WTC11 (cell line): ENCODE data around the gene VPS35L. TPM values are rescaled to one million over a fixed set of nuclear protein-coding genes. Genes with fewer than 3 reads are reported as not detected.

Experiments
- ATAC-seq: fragments of 200-7000 bp; cut with Tn5 transposase; 2 replicates; pipeline ENCODE4 v1.10.0; 2021; ENCODE audit warnings: mild to moderate bottlenecking, moderate library complexity
- CTCF ChIA-PET: fragments of 300-600 bp; sonication (Branson Sonifier 250); formaldehyde crosslinking; loops from one replicate; lab custom pipeline; 2021; ENCODE audit warnings: antibody characterized with exemption; lab: Charles Lee
- POLR2A ChIA-PET: fragments of 350-600 bp; sonication (Branson Sonifier 250); formaldehyde crosslinking; loops from one replicate; lab custom pipeline; 2021; ENCODE audit warnings: antibody characterized with exemption; lab: Charles Lee
- DNase-seq: peaks from one replicate; pipeline ENCODE4 v3.0.0; 2021; ENCODE audit warnings: low spot score
- H3K27ac Mint-ChIP-seq: 2 replicates; pipeline ENCODE4 v1.8.0; 2021; ENCODE audit warnings: mixed read lengths
- H3K27me3 Mint-ChIP-seq: 2 replicates; pipeline ENCODE4 v1.8.0; 2021; ENCODE audit warnings: low read depth, mild to moderate bottlenecking, moderate library complexity, mixed read lengths
- H3K36me3 Mint-ChIP-seq: 2 replicates; pipeline ENCODE4 v1.8.0; 2021; ENCODE audit warnings: mixed read lengths
- H3K4me1 Mint-ChIP-seq: 2 replicates; pipeline ENCODE4 v1.8.0; 2022; ENCODE audit warnings: mixed read lengths
- H3K4me3 Mint-ChIP-seq: 2 replicates; pipeline ENCODE4 v1.8.0; 2021; ENCODE audit warnings: mild to moderate bottlenecking, moderate library complexity, mixed read lengths
- H3K9me3 Mint-ChIP-seq: 2 replicates; pipeline ENCODE4 v1.8.0; 2021; ENCODE audit warnings: mixed read lengths
- FOXK1 ChIP-seq: sonication (generic); formaldehyde crosslinking; IDR thresholded peaks from 2 replicates; pipeline ENCODE4 v1.8.0; 2022; ENCODE audit warnings: mild to moderate bottlenecking, moderate library complexity, missing genetic modification reagents
- GRHL2 ChIP-seq: fragments of 250-450 bp; sonication (Bioruptor Pico); IDR thresholded peaks from 2 replicates; pipeline ENCODE4 v1.8.0; 2022; ENCODE audit warnings: mild to moderate bottlenecking, moderate library complexity; ENCODE audit not compliant: insufficient replicate concordance, severe bottlenecking
- IRF2 ChIP-seq: sonication (generic); formaldehyde crosslinking; IDR thresholded peaks from 2 replicates; pipeline ENCODE4 v1.8.0; 2022; ENCODE audit warnings: low read depth, missing genetic modification reagents, borderline replicate concordance
- JAZF1 ChIP-seq: fragments of 250-450 bp; sonication (Bioruptor Pico); IDR thresholded peaks from 2 replicates; pipeline ENCODE4 v1.9.0; 2021; ENCODE audit warnings: moderate library complexity, mild to moderate bottlenecking, inconsistent platforms
- KAT7 ChIP-seq: sonication (generic); formaldehyde crosslinking; IDR thresholded peaks from 2 replicates; pipeline ENCODE4 v1.8.1; 2023; ENCODE audit warnings: missing genetic modification reagents, mild to moderate bottlenecking, borderline replicate concordance
- MXD4 ChIP-seq: fragments of 250-450 bp; sonication (Bioruptor Pico); IDR thresholded peaks from 2 replicates; pipeline ENCODE4 v1.8.0; 2021; ENCODE audit warnings: mild to moderate bottlenecking, moderate library complexity, borderline replicate concordance
- NFATC4 ChIP-seq: fragments of 250-450 bp; sonication (Bioruptor Pico); IDR thresholded peaks from 2 replicates; pipeline ENCODE4 v1.9.0; 2021; ENCODE audit warnings: mild to moderate bottlenecking
- NFYB ChIP-seq: sonication (generic); formaldehyde crosslinking; conservative IDR thresholded peaks from 2 replicates; pipeline ENCODE4 v1.8.0; 2022; ENCODE audit warnings: low read depth, missing genetic modification reagents
- NR1H2 ChIP-seq: sonication (generic); formaldehyde crosslinking; IDR thresholded peaks from 2 replicates; pipeline ENCODE4 v1.9.0; 2021; ENCODE audit warnings: mild to moderate bottlenecking, moderate library complexity, missing genetic modification reagents
- OVOL2 ChIP-seq: fragments of 250-450 bp; sonication (Bioruptor Pico); IDR thresholded peaks from 2 replicates; pipeline ENCODE4 v1.9.0; 2021; ENCODE audit warnings: mild to moderate bottlenecking, borderline replicate concordance
- RORB ChIP-seq: fragments of 250-450 bp; sonication (Bioruptor Pico); IDR thresholded peaks from 2 replicates; pipeline ENCODE4 v1.9.0; 2021; ENCODE audit warnings: mild to moderate bottlenecking
- SMAD4 ChIP-seq: sonication (generic); formaldehyde crosslinking; IDR thresholded peaks from 2 replicates; pipeline ENCODE4 v1.8.0; 2022; ENCODE audit warnings: mild to moderate bottlenecking, missing genetic modification reagents
- SP1 ChIP-seq: sonication (generic); formaldehyde crosslinking; conservative IDR thresholded peaks from 2 replicates; pipeline ENCODE4 v1.8.1; 2022; ENCODE audit warnings: missing genetic modification reagents
- ZNF138 ChIP-seq: sonication (generic); formaldehyde crosslinking; conservative IDR thresholded peaks from 2 replicates; pipeline ENCODE4 v1.8.1; 2022; ENCODE audit warnings: mild to moderate bottlenecking, moderate library complexity, missing genetic modification reagents
- ZNF232 ChIP-seq: sonication (generic); formaldehyde crosslinking; IDR thresholded peaks from 2 replicates; pipeline ENCODE4 v1.8.0; 2022; ENCODE audit warnings: mild to moderate bottlenecking, missing genetic modification reagents
- total RNA-seq: library from RNA; stranded (reverse); gene quantifications from 3 replicates; pipeline ENCODE4 v1.2.3, GENCODE V29; 2021
- TF ChIP-seq, protein P1 (sequence below): fragments of 250-450 bp; sonication (Bioruptor Pico); conservative IDR thresholded peaks from 2 replicates; pipeline ENCODE4 v1.9.0; 2021; ENCODE audit warnings: mild to moderate bottlenecking
- TF ChIP-seq, protein P2 (sequence below): sonication (generic); formaldehyde crosslinking; IDR thresholded peaks from 2 replicates; pipeline ENCODE4 v1.8.1; 2022; ENCODE audit warnings: mild to moderate bottlenecking, moderate library complexity, missing genetic modification reagents
- TF ChIP-seq, protein P3 (sequence below): sonication (generic); formaldehyde crosslinking; IDR thresholded peaks from 2 replicates; pipeline ENCODE4 v1.8.1; 2023; ENCODE audit warnings: mild to moderate bottlenecking, missing genetic modification reagents, moderate library complexity
- TF ChIP-seq, protein P4 (sequence below): sonication (generic); formaldehyde crosslinking; conservative IDR thresholded peaks from 2 replicates; pipeline ENCODE4 v1.8.1; 2022; ENCODE audit warnings: mild to moderate bottlenecking, missing genetic modification reagents
- TF ChIP-seq, protein P5 (sequence below): fragments of 250-450 bp; sonication (Bioruptor Pico); IDR thresholded peaks from 2 replicates; pipeline ENCODE4 v1.9.0; 2021; ENCODE audit warnings: mild to moderate bottlenecking, borderline replicate concordance
- TF ChIP-seq, protein P6 (sequence below): fragments of 250-450 bp; sonication (Bioruptor Pico); IDR thresholded peaks from 2 replicates; pipeline ENCODE4 v1.9.0; 2021; ENCODE audit warnings: mild to moderate bottlenecking
- TF ChIP-seq, protein P7 (sequence below): sonication (generic); formaldehyde crosslinking; IDR thresholded peaks from 2 replicates; pipeline ENCODE4 v1.8.1; 2023; ENCODE audit warnings: mild to moderate bottlenecking, missing genetic modification reagents
- TF ChIP-seq, protein P8 (sequence below): sonication (generic); formaldehyde crosslinking; IDR thresholded peaks from 2 replicates; pipeline ENCODE4 v1.8.0; 2022; ENCODE audit warnings: mild to moderate bottlenecking, missing genetic modification reagents
- TF ChIP-seq, protein P9 (sequence below): fragments of 200-600 bp; IDR thresholded peaks from 2 replicates; pipeline ENCODE4 v1.8.0; 2022; ENCODE audit warnings: antibody characterized with exemption

VPS35L gene
- total RNA-seq, 1 experiment from 2014 or later, result 59.7 TPM

DNA sequence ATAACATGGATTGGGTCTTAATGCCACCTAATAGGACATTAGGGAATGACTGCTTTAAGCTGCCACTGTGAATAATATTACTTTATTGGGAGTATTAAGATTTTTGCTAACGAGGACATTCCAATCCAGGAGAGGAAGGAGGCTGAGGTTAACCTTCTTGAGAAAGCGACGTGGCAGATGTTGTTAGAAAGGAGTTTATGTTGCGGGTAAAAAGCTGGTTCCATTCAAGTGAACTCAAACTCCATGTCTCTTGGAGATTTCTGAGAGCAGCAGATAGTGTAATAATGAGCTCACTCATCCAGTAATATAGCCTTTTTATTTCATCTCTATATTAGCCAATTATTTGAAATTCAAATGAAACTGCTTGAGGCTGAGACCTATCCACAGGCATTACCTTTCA lies 87.0 kb downstream of the VPS35L start (continued):
- TF ChIP-seq, protein P1, sequence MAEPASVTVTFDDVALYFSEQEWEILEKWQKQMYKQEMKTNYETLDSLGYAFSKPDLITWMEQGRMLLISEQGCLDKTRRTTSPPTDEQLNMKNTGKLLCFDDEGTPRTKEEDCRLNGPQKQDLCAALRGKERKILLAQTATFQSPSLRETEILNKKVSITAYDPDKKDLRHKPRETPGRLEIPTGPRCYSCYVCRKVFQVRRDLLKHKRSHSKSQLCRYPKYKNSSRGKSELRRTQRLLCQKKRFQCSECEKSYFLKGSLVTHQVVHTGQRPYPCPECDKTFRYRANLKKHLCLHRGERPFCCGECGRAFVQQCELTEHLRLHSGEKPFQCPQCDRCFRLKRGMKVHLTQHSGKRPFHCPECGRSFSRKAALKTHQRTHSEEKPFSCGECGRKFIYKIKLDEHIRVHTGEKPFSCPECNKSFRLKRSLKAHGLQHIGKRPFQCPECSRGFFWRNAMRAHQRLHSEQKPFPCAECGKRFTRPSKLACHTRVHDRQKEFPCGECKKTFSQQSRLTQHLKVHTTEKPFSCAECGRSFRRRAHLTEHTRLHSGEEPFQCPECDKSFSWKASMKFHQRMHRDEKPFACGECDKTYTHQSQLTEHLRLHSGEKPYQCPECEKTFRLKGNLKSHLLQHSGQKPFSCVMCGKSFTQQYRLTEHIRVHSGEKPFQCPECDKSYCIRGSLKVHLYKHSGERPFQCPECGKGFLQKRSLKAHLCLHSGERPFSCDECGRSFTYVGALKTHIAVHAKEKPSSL (CRISPR knock-in tag), result no peak
- TF ChIP-seq NR1H2 (CRISPR knock-in tag), result no peak
- TF ChIP-seq, protein P2, sequence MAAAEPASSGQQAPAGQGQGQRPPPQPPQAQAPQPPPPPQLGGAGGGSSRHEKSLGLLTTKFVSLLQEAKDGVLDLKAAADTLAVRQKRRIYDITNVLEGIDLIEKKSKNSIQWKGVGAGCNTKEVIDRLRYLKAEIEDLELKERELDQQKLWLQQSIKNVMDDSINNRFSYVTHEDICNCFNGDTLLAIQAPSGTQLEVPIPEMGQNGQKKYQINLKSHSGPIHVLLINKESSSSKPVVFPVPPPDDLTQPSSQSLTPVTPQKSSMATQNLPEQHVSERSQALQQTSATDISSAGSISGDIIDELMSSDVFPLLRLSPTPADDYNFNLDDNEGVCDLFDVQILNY (CRISPR knock-in tag), result no peak
- no peak for TF ChIP-seq ZNF232
- TF ChIP-seq FOXK1, result no peak
- no peak for TF ChIP-seq NFYB (CRISPR knock-in tag)
- TF ChIP-seq, protein P3, sequence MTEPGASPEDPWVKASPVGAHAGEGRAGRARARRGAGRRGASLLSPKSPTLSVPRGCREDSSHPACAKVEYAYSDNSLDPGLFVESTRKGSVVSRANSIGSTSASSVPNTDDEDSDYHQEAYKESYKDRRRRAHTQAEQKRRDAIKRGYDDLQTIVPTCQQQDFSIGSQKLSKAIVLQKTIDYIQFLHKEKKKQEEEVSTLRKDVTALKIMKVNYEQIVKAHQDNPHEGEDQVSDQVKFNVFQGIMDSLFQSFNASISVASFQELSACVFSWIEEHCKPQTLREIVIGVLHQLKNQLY (CRISPR knock-in tag), result no peak
- TF ChIP-seq, protein P4, sequence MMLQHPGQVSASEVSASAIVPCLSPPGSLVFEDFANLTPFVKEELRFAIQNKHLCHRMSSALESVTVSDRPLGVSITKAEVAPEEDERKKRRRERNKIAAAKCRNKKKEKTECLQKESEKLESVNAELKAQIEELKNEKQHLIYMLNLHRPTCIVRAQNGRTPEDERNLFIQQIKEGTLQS, result no peak
- TF ChIP-seq SP1 (CRISPR knock-in tag), result no peak
- TF ChIP-seq, protein P5, sequence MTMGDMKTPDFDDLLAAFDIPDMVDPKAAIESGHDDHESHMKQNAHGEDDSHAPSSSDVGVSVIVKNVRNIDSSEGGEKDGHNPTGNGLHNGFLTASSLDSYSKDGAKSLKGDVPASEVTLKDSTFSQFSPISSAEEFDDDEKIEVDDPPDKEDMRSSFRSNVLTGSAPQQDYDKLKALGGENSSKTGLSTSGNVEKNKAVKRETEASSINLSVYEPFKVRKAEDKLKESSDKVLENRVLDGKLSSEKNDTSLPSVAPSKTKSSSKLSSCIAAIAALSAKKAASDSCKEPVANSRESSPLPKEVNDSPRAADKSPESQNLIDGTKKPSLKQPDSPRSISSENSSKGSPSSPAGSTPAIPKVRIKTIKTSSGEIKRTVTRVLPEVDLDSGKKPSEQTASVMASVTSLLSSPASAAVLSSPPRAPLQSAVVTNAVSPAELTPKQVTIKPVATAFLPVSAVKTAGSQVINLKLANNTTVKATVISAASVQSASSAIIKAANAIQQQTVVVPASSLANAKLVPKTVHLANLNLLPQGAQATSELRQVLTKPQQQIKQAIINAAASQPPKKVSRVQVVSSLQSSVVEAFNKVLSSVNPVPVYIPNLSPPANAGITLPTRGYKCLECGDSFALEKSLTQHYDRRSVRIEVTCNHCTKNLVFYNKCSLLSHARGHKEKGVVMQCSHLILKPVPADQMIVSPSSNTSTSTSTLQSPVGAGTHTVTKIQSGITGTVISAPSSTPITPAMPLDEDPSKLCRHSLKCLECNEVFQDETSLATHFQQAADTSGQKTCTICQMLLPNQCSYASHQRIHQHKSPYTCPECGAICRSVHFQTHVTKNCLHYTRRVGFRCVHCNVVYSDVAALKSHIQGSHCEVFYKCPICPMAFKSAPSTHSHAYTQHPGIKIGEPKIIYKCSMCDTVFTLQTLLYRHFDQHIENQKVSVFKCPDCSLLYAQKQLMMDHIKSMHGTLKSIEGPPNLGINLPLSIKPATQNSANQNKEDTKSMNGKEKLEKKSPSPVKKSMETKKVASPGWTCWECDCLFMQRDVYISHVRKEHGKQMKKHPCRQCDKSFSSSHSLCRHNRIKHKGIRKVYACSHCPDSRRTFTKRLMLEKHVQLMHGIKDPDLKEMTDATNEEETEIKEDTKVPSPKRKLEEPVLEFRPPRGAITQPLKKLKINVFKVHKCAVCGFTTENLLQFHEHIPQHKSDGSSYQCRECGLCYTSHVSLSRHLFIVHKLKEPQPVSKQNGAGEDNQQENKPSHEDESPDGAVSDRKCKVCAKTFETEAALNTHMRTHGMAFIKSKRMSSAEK, result no peak
- TF ChIP-seq MXD4 (CRISPR knock-in tag), result no peak

DNA sequence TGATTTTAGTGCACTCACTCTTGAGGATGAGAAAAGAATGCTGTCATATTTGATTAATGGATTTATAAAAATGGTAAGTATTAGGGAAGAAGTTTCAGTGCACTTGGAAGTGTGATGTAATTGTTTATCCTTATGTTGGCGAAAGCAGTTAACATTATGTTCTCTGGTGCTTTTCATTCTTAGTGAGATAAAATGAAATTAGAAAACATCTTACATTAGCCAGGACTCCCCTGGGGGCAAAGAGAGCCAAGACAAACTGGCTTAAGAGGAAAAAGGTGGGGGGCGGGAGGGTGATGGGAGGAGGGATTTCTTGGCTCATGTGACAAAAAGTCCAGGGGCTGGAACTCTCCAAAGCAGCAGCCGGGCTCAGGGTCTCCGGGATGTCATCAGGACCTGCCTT lies 89.4 kb downstream of the VPS35L start:
- Mint-ChIP-seq H3K4me1 (no peaks in the 10 kb centered on the region), H3K4me3 (no peak overlapping the region), H3K27ac (no peak overlapping the region), H3K36me3 (peaks cover 14% of the 10 kb centered on the region), H3K9me3 (no peaks in the 10 kb centered on the region), H3K27me3 (no peaks in the 10 kb centered on the region)
- no peak for DNase-seq
- CTCF ChIA-PET, result no interaction called here
- POLR2A ChIA-PET, result no interaction called here
- TF ChIP-seq IRF2 (CRISPR knock-in tag), result no peak
- no peak for TF ChIP-seq ZNF138
- TF ChIP-seq OVOL2 (CRISPR knock-in tag), result no peak
- no peak for TF ChIP-seq GRHL2 (CRISPR knock-in tag)
- TF ChIP-seq KAT7, result no peak
- no peak for TF ChIP-seq SMAD4 (CRISPR knock-in tag)
- no peak for TF ChIP-seq NFATC4
- TF ChIP-seq, protein P6, sequence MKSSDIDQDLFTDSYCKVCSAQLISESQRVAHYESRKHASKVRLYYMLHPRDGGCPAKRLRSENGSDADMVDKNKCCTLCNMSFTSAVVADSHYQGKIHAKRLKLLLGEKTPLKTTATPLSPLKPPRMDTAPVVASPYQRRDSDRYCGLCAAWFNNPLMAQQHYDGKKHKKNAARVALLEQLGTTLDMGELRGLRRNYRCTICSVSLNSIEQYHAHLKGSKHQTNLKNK (CRISPR knock-in tag), result no peak
- TF ChIP-seq JAZF1 (CRISPR knock-in tag), result no peak
- TF ChIP-seq, protein P7, sequence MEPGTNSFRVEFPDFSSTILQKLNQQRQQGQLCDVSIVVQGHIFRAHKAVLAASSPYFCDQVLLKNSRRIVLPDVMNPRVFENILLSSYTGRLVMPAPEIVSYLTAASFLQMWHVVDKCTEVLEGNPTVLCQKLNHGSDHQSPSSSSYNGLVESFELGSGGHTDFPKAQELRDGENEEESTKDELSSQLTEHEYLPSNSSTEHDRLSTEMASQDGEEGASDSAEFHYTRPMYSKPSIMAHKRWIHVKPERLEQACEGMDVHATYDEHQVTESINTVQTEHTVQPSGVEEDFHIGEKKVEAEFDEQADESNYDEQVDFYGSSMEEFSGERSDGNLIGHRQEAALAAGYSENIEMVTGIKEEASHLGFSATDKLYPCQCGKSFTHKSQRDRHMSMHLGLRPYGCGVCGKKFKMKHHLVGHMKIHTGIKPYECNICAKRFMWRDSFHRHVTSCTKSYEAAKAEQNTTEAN, result no peak
- no peak for TF ChIP-seq ZNF232
- TF ChIP-seq, protein P8, sequence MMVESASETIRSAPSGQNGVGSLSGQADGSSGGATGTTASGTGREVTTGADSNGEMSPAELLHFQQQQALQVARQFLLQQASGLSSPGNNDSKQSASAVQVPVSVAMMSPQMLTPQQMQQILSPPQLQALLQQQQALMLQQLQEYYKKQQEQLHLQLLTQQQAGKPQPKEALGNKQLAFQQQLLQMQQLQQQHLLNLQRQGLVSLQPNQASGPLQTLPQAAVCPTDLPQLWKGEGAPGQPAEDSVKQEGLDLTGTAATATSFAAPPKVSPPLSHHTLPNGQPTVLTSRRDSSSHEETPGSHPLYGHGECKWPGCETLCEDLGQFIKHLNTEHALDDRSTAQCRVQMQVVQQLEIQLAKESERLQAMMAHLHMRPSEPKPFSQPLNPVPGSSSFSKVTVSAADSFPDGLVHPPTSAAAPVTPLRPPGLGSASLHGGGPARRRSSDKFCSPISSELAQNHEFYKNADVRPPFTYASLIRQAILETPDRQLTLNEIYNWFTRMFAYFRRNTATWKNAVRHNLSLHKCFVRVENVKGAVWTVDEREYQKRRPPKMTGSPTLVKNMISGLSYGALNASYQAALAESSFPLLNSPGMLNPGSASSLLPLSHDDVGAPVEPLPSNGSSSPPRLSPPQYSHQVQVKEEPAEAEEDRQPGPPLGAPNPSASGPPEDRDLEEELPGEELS (CRISPR knock-in tag), result no peak
- no peak for TF ChIP-seq RORB
- TF ChIP-seq, protein P9, sequence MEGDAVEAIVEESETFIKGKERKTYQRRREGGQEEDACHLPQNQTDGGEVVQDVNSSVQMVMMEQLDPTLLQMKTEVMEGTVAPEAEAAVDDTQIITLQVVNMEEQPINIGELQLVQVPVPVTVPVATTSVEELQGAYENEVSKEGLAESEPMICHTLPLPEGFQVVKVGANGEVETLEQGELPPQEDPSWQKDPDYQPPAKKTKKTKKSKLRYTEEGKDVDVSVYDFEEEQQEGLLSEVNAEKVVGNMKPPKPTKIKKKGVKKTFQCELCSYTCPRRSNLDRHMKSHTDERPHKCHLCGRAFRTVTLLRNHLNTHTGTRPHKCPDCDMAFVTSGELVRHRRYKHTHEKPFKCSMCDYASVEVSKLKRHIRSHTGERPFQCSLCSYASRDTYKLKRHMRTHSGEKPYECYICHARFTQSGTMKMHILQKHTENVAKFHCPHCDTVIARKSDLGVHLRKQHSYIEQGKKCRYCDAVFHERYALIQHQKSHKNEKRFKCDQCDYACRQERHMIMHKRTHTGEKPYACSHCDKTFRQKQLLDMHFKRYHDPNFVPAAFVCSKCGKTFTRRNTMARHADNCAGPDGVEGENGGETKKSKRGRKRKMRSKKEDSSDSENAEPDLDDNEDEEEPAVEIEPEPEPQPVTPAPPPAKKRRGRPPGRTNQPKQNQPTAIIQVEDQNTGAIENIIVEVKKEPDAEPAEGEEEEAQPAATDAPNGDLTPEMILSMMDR, result no peak
- no peak for ATAC-seq
